HTERT RPE-1 (cell line): ENCODE measurements around the gene COL4A2.

Experiments
- in situ Hi-C: fragments of 300-500 bp; cut with MboI; formaldehyde crosslinking; loops from 4 replicates; pipeline ENCODE4 v1.14.3; 2020; ENCODE audit warnings: low sequenced_read_pairs

Gene COL4A2

GRCh38 chr13:110466266-110466915 is 159.3 kb downstream of the COL4A2 start:
- in situ Hi-C loops: no loop called here

GRCh38 chr13:110467516-110468110 is 160.5 kb downstream of the COL4A2 start:
- in situ Hi-C loops: no loop called here

GRCh38 chr13:110468986-110469495 is 162.0 kb downstream of the COL4A2 start:
- in situ Hi-C loops: no loop called here

- in situ Hi-C loops: no loop called here
These were observed 162.5 kb downstream of the COL4A2 start for GRCh38 chr13:110469597-110469996.

- in situ Hi-C loops: no loop called here
These were observed 163.4 kb downstream of the COL4A2 start for GRCh38 chr13:110470272-110471009.

GRCh38 chr13:110471156-110471832 is 164.2 kb downstream of the COL4A2 start:
- in situ Hi-C loops: no loop called here

GRCh38 chr13:110471833-110472162 is 164.7 kb downstream of the COL4A2 start:
- in situ Hi-C loops: no loop called here

- in situ Hi-C loops: no loop called here
These were observed 165.9 kb downstream of the COL4A2 start for GRCh38 chr13:110472904-110473563.

- in situ Hi-C loops: no loop called here
These were observed 167.6 kb downstream of the COL4A2 start for GRCh38 chr13:110474713-110475112.

- in situ Hi-C loops: no loop called here
These were observed 168.0 kb downstream of the COL4A2 start for GRCh38 chr13:110475117-110475516.

- in situ Hi-C loops: no loop called here
These were observed 168.6 kb downstream of the COL4A2 start for GRCh38 chr13:110475550-110476219.

- in situ Hi-C loops: no loop called here
These were observed 169.1 kb downstream of the COL4A2 start for GRCh38 chr13:110476220-110476617.

GRCh38 chr13:110477706-110478245 is 170.7 kb downstream of the COL4A2 start:
- in situ Hi-C loops: no loop called here

GRCh38 chr13:110478405-110479214 is 171.5 kb downstream of the COL4A2 start:
- in situ Hi-C loops: no loop called here

GRCh38 chr13:110479215-110479545 is 172.1 kb downstream of the COL4A2 start:
- in situ Hi-C loops: no loop called here

- in situ Hi-C loops: no loop called here
These were observed 172.6 kb downstream of the COL4A2 start for GRCh38 chr13:110479648-110480047.

- in situ Hi-C loops: no loop called here
These were observed 173.1 kb downstream of the COL4A2 start for GRCh38 chr13:110480161-110480560.

- in situ Hi-C loops: no loop called here
These were observed 176.4 kb downstream of the COL4A2 start for GRCh38 chr13:110483386-110483968.
